ENCODE measurements around the gene SLC6A18.

SLC6A18 gene

GRCh38 chr5:1217596-1218206, 7.5 kb upstream of the SLC6A18 start:
- WGBS (ENCODE audit: extremely low coverage, insufficient coverage, low lambda C conversion rate): no CpG with 5 or more reads among the region's 24 CpGs
- no peaks in the 10 kb centered on the region for H3K27me3 ChIP-seq (ENCODE audit: insufficient read depth, low read length, poor library complexity)
- DNase-seq: peak; percentile 33

GRCh38 chr5:1218351-1219080, 6.7 kb upstream of the SLC6A18 start:
- H3K23ac ChIP-seq (ENCODE audit: low read length): no peak overlapping the region
- H3K79me1 ChIP-seq (ENCODE audit: low read length): no peaks in the 10 kb centered on the region
- H3K4me2 ChIP-seq (ENCODE audit: low read length): no peak overlapping the region
- no peak overlapping the region for H3K18ac ChIP-seq (ENCODE audit: low read length)
- H3K27me3 ChIP-seq (ENCODE audit: insufficient read depth, low read length, poor library complexity): no peaks in the 10 kb centered on the region
- no peak overlapping the region for H3K27ac ChIP-seq (ENCODE audit: low read depth, low read length)
- no peak overlapping the region for H2BK120ac ChIP-seq (ENCODE audit: low read depth, low read length)
- H2BK5ac ChIP-seq (ENCODE audit: low read length): no peak overlapping the region
- no peak overlapping the region for H3K4ac ChIP-seq (ENCODE audit: low read depth, low read length)
- DNase-seq: no peak
- no peak overlapping the region for H3K9ac ChIP-seq (ENCODE audit: low read length)
- no peak overlapping the region for H4K5ac ChIP-seq (ENCODE audit: low read length)
- no peak overlapping the region for H3K4me3 ChIP-seq (ENCODE audit: low read length)
- no peaks in the 10 kb centered on the region for H3K4me1 ChIP-seq (ENCODE audit: control insufficient read depth, low read depth, low read length)
- no peak overlapping the region for H3K56ac ChIP-seq (ENCODE audit: low read length)
- no peaks in the 10 kb centered on the region for H3K79me2 ChIP-seq (ENCODE audit: control insufficient read depth, insufficient read depth, low read length)
- H2BK15ac ChIP-seq (replicated peaks; ENCODE audit: low read depth): no peak overlapping the region
- no peak overlapping the region for H4K8ac ChIP-seq (ENCODE audit: low read depth, low read length)
- no peak overlapping the region for H2AK5ac ChIP-seq (ENCODE audit: low read length)
- no peaks in the 10 kb centered on the region for H3K36me3 ChIP-seq (ENCODE audit: control insufficient read depth, insufficient read depth, low read length)
- no CpG with 5 or more reads among the region's 38 CpGs for WGBS (ENCODE audit: extremely low coverage, insufficient coverage, low lambda C conversion rate)

More at GRCh38 chr5:1217596-1218206, 7.5 kb upstream of the SLC6A18 start:
- no peak overlapping the region for H4K8ac ChIP-seq (ENCODE audit: low read depth, low read length)
- H2BK5ac ChIP-seq (ENCODE audit: low read length): no peak overlapping the region
- H3K9ac ChIP-seq (ENCODE audit: low read length): no peak overlapping the region
- no peaks in the 10 kb centered on the region for H3K79me2 ChIP-seq (ENCODE audit: control insufficient read depth, insufficient read depth, low read length)
- no peak overlapping the region for H2BK15ac ChIP-seq (replicated peaks; ENCODE audit: low read depth)
- no peak overlapping the region for H2BK120ac ChIP-seq (ENCODE audit: low read depth, low read length)
- H3K4me2 ChIP-seq (ENCODE audit: low read length): no peak overlapping the region
- no peak overlapping the region for H3K23ac ChIP-seq (ENCODE audit: low read length)
- H3K4ac ChIP-seq (ENCODE audit: low read depth, low read length): no peak overlapping the region
- no peak overlapping the region for H3K4me3 ChIP-seq (ENCODE audit: low read length)
- H3K56ac ChIP-seq (ENCODE audit: low read length): no peak overlapping the region
- no peaks in the 10 kb centered on the region for H3K36me3 ChIP-seq (ENCODE audit: control insufficient read depth, insufficient read depth, low read length)
- H3K79me1 ChIP-seq (ENCODE audit: low read length): no peaks in the 10 kb centered on the region
- H3K27ac ChIP-seq (ENCODE audit: low read depth, low read length): no peak overlapping the region
- H3K4me1 ChIP-seq (ENCODE audit: control insufficient read depth, low read depth, low read length): no peaks in the 10 kb centered on the region
- H3K18ac ChIP-seq (ENCODE audit: low read length): no peak overlapping the region
- H2AK5ac ChIP-seq (ENCODE audit: low read length): no peak overlapping the region
- no peak overlapping the region for H4K5ac ChIP-seq (ENCODE audit: low read length)

- WGBS (ENCODE audit: extremely low coverage, insufficient coverage, low lambda C conversion rate): no CpG with 5 or more reads among the region's 38 CpGs
- no peak overlapping the region for H3K4ac ChIP-seq (ENCODE audit: low read depth, low read length)
Measured at GRCh38 chr5:1219098-1219767, 5.9 kb upstream of the SLC6A18 start.

GRCh38 chr5:1219768-1220100, 5.4 kb upstream of the SLC6A18 start:
- Histone ChIP-seq H3K23ac (ENCODE audit: low read length) (no peak overlapping the region), H3K36me3 (ENCODE audit: control insufficient read depth, insufficient read depth, low read length) (no peaks in the 10 kb centered on the region), H2BK120ac (ENCODE audit: low read depth, low read length) (no peak overlapping the region), H2AK5ac (ENCODE audit: low read length) (no peak overlapping the region), H3K56ac (ENCODE audit: low read length) (no peak overlapping the region), H2BK5ac (ENCODE audit: low read length) (no peak overlapping the region), H3K4me3 (ENCODE audit: low read length) (no peak overlapping the region), H4K8ac (ENCODE audit: low read depth, low read length) (no peak overlapping the region), H3K79me1 (ENCODE audit: low read length) (no peaks in the 10 kb centered on the region), H3K27ac (ENCODE audit: low read depth, low read length) (no peak overlapping the region), H3K9ac (ENCODE audit: low read length) (no peak overlapping the region), H4K5ac (ENCODE audit: low read length) (no peak overlapping the region), H3K4ac (ENCODE audit: low read depth, low read length) (no peak overlapping the region), H3K4me2 (ENCODE audit: low read length) (no peak overlapping the region), H3K27me3 (ENCODE audit: insufficient read depth, low read length, poor library complexity) (no peaks in the 10 kb centered on the region), H3K79me2 (ENCODE audit: control insufficient read depth, insufficient read depth, low read length) (no peaks in the 10 kb centered on the region), H2BK15ac (replicated peaks; ENCODE audit: low read depth) (no peak overlapping the region), H3K4me1 (ENCODE audit: control insufficient read depth, low read depth, low read length) (no peaks in the 10 kb centered on the region), H3K18ac (ENCODE audit: low read length) (no peak overlapping the region)
- no CpG with 5 or more reads among the region's 11 CpGs for WGBS (ENCODE audit: extremely low coverage, insufficient coverage, low lambda C conversion rate)
- DNase-seq: no peak

More at GRCh38 chr5:1219098-1219767, 5.9 kb upstream of the SLC6A18 start:
- Histone ChIP-seq H3K23ac (ENCODE audit: low read length) (no peak overlapping the region), H3K4me3 (ENCODE audit: low read length) (no peak overlapping the region), H3K27me3 (ENCODE audit: insufficient read depth, low read length, poor library complexity) (no peaks in the 10 kb centered on the region), H4K8ac (ENCODE audit: low read depth, low read length) (no peak overlapping the region), H3K4me1 (ENCODE audit: control insufficient read depth, low read depth, low read length) (no peaks in the 10 kb centered on the region), H3K4me2 (ENCODE audit: low read length) (no peak overlapping the region), H2AK5ac (ENCODE audit: low read length) (no peak overlapping the region), H2BK15ac (replicated peaks; ENCODE audit: low read depth) (no peak overlapping the region), H3K79me1 (ENCODE audit: low read length) (no peaks in the 10 kb centered on the region), H2BK5ac (ENCODE audit: low read length) (no peak overlapping the region), H3K79me2 (ENCODE audit: control insufficient read depth, insufficient read depth, low read length) (no peaks in the 10 kb centered on the region), H3K36me3 (ENCODE audit: control insufficient read depth, insufficient read depth, low read length) (no peaks in the 10 kb centered on the region), H4K5ac (ENCODE audit: low read length) (no peak overlapping the region), H3K18ac (ENCODE audit: low read length) (no peak overlapping the region), H3K27ac (ENCODE audit: low read depth, low read length) (no peak overlapping the region), H2BK120ac (ENCODE audit: low read depth, low read length) (no peak overlapping the region), H3K56ac (ENCODE audit: low read length) (no peak overlapping the region), H3K9ac (ENCODE audit: low read length) (no peak overlapping the region)
- no peak for DNase-seq

GRCh38 chr5:1220351-1220750, 4.8 kb upstream of the SLC6A18 start:
- no peak overlapping the region for H2BK5ac ChIP-seq (ENCODE audit: low read length)
- no peak overlapping the region for H3K4ac ChIP-seq (ENCODE audit: low read depth, low read length)
- H3K9ac ChIP-seq (ENCODE audit: low read length): no peak overlapping the region
- no peak overlapping the region for H4K5ac ChIP-seq (ENCODE audit: low read length)
- no peak overlapping the region for H3K23ac ChIP-seq (ENCODE audit: low read length)
- no CpG with 5 or more reads among the region's 9 CpGs for WGBS (ENCODE audit: extremely low coverage, insufficient coverage, low lambda C conversion rate)
- H3K27ac ChIP-seq (ENCODE audit: low read depth, low read length): no peak overlapping the region
- H3K4me1 ChIP-seq (ENCODE audit: control insufficient read depth, low read depth, low read length): no peaks in the 10 kb centered on the region
- H2BK15ac ChIP-seq (replicated peaks; ENCODE audit: low read depth): no peak overlapping the region
- no peaks in the 10 kb centered on the region for H3K36me3 ChIP-seq (ENCODE audit: control insufficient read depth, insufficient read depth, low read length)
- no peak overlapping the region for H3K4me2 ChIP-seq (ENCODE audit: low read length)
- no peak overlapping the region for H3K4me3 ChIP-seq (ENCODE audit: low read length)
- no peaks in the 10 kb centered on the region for H3K27me3 ChIP-seq (ENCODE audit: insufficient read depth, low read length, poor library complexity)
- no peaks in the 10 kb centered on the region for H3K79me1 ChIP-seq (ENCODE audit: low read length)
- no peak overlapping the region for H2AK5ac ChIP-seq (ENCODE audit: low read length)
- H2BK120ac ChIP-seq (ENCODE audit: low read depth, low read length): no peak overlapping the region
- no peak overlapping the region for H4K8ac ChIP-seq (ENCODE audit: low read depth, low read length)
- H3K79me2 ChIP-seq (ENCODE audit: control insufficient read depth, insufficient read depth, low read length): no peaks in the 10 kb centered on the region
- H3K56ac ChIP-seq (ENCODE audit: low read length): no peak overlapping the region
- no peak overlapping the region for H3K18ac ChIP-seq (ENCODE audit: low read length)
- DNase-seq: no peak
